LNCaP clone FGC (cell line): ENCODE data around the gene TAS2R50.
"Not testable (repeated sequence)": the region's sequence is repeated elsewhere in the genome, so short reads cannot be mapped to it uniquely, and the experiment has no call there.

Experiments used
- DNase-seq: peaks from one replicate; pipeline ENCODE4 v3.0.0-alpha.2; 2011; ENCODE audit warnings: low read depth
- H3K4me3 ChIP-seq: 2 replicates; pipeline ENCODE4 v1.5.1; 2011; ENCODE audit warnings: mild to moderate bottlenecking, low read depth, low read length, control low read depth
- TF ChIP-seq, protein P1 (sequence below): IDR thresholded peaks from 2 replicates; pipeline ENCODE4 v1.5.1; 2012; ENCODE audit warnings: mild to moderate bottlenecking; ENCODE audit not compliant: control insufficient read depth, insufficient read depth; ENCODE audit errors: extremely low read depth

TAS2R50 gene, protein sequence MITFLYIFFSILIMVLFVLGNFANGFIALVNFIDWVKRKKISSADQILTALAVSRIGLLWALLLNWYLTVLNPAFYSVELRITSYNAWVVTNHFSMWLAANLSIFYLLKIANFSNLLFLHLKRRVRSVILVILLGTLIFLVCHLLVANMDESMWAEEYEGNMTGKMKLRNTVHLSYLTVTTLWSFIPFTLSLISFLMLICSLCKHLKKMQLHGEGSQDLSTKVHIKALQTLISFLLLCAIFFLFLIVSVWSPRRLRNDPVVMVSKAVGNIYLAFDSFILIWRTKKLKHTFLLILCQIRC

GRCh38 chr12:10986812-10987211 lies at the start of gene TAS2R50:
TAS2R50 (minus strand) TSS chr12:10986912; CDS start chr12:10986860, 52 bp downstream.
- TF ChIP-seq, protein P1, sequence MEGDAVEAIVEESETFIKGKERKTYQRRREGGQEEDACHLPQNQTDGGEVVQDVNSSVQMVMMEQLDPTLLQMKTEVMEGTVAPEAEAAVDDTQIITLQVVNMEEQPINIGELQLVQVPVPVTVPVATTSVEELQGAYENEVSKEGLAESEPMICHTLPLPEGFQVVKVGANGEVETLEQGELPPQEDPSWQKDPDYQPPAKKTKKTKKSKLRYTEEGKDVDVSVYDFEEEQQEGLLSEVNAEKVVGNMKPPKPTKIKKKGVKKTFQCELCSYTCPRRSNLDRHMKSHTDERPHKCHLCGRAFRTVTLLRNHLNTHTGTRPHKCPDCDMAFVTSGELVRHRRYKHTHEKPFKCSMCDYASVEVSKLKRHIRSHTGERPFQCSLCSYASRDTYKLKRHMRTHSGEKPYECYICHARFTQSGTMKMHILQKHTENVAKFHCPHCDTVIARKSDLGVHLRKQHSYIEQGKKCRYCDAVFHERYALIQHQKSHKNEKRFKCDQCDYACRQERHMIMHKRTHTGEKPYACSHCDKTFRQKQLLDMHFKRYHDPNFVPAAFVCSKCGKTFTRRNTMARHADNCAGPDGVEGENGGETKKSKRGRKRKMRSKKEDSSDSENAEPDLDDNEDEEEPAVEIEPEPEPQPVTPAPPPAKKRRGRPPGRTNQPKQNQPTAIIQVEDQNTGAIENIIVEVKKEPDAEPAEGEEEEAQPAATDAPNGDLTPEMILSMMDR, result no peak
- no peak for DNase-seq
- H3K4me3 ChIP-seq, result no peak within 1 kb of the TSS

- not testable (repeated sequence) for DNase-seq
These were observed 47.2 kb upstream of the TAS2R50 start for GRCh38 chr12:11033959-11034358.

GRCh38 chr12:11031307-11031706 lies 44.6 kb upstream of the TAS2R50 start, which contains the start of gene TAS2R31:
TAS2R31 (minus strand) TSS chr12:11031407; CDS start chr12:11031335, 72 bp downstream.
- TF ChIP-seq, protein P1, result no peak
- DNase-seq, result no peak
- H3K4me3 ChIP-seq, result no peak within 1 kb of the TSS

More at GRCh38 chr12:11033959-11034358, 47.2 kb upstream of the TAS2R50 start:
- not testable (repeated sequence) for H3K4me3 ChIP-seq

DNA sequence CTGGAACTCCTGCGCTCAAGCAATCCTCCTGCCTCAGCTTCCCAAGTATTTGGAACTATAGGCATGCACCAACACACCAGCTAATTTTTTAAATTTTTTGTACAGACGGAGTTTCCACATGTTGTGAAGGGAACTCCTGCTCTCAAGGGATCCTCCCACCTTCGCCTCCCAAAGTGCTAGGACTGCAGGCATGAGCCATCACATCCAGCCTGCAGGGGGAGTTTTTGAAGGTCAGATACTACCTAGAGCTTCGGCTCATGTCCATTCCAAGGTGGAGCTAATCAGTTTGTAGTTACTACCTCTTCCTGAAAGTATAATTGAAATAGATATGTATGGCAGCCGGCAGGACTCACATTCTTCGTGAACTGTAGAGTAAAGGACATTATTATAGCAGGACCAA lies 39.4 kb upstream of the TAS2R50 start:
- DNase-seq, result no peak
- H3K4me3 ChIP-seq, result no peak overlapping the region
- TF ChIP-seq, protein P1, result peak; percentile 30; the same call in 1 of the 2 replicates

DNA sequence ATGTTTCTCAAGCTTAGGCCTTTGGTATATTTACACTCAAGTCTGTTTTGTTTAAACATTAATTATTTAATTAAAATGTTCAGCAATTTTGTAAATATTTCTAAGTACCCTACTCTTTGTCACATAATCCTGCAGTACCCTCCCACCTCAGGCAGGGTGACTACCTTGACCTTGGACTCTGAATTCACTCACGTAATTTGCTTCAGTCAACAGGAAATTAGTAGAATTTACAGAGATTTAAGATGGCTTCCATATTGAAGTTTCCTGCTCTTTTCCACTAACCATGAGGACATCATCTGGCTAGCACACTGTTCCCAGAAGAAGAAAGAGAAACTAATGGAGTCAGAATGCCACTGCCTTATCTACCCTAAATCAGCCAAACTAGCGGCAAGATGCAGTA lies 36.7 kb upstream of the TAS2R50 start:
- DNase-seq, result no peak
- H3K4me3 ChIP-seq, result no peak overlapping the region
- TF ChIP-seq, protein P1, result no peak

DNA sequence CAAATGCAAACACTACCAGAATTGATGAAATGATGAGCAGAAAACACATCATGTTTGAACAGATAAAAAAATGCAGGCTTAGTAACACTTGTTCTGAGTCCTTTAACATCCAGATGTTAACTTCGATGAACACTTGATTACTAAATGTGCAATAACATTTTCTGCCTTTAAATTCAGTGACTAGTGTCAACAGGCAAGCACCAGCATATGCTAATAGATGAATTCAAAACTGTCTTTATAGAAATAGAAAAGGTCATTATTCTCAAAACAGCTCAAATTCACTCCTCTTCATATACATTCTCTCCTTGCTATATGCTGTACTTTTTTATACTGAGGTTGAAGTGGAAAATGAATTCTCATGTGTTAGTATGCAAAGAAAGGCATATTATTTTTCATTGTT lies 35.8 kb upstream of the TAS2R50 start, which contains the start of gene TAS2R19:
Gene TAS2R19 (minus strand): TSS at position 101 of the 400 bp plus-strand sequence. CDS start 49 bp downstream, at position 52.
- no peak for DNase-seq
- TF ChIP-seq, protein P1, result no peak
- no peak within 1 kb of the TSS for H3K4me3 ChIP-seq

- TF ChIP-seq, protein P1, result no peak
- DNase-seq, result no peak
- H3K4me3 ChIP-seq, result no peak overlapping the region
These were observed 30.2 kb upstream of the TAS2R50 start for GRCh38 chr12:11016937-11017336.
